KOPT-K1 (cell line): Measurements from ENCODE around the gene LRRC27.
"Not testable (repeated sequence)": the region's sequence is repeated elsewhere in the genome, so short reads cannot be mapped to it uniquely, and the experiment has no call there.

Experiments used
- H3K27ac ChIP-seq: fragments of 200-600 bp; sonication (generic); 2 replicates; pipeline ENCODE4 v1.5.1; 2016; ENCODE audit warnings: antibody characterized with exemption, mild to moderate bottlenecking, low read depth, low read length; ENCODE audit not compliant: poor library complexity, severe bottlenecking
- H3K36me3 ChIP-seq: fragments of 200-600 bp; sonication (generic); 2 replicates; pipeline ENCODE4 v1.5.1; 2017; ENCODE audit warnings: antibody characterized with exemption, mild to moderate bottlenecking, low read length, moderate library complexity; ENCODE audit not compliant: insufficient read depth
- H3K9me3 ChIP-seq: fragments of 200-600 bp; sonication (generic); 2 replicates; pipeline ENCODE4 v1.5.1; 2017; ENCODE audit warnings: antibody characterized with exemption, low read length, mild to moderate bottlenecking; ENCODE audit not compliant: insufficient read depth, poor library complexity, severe bottlenecking

LRRC27 gene

DNA sequence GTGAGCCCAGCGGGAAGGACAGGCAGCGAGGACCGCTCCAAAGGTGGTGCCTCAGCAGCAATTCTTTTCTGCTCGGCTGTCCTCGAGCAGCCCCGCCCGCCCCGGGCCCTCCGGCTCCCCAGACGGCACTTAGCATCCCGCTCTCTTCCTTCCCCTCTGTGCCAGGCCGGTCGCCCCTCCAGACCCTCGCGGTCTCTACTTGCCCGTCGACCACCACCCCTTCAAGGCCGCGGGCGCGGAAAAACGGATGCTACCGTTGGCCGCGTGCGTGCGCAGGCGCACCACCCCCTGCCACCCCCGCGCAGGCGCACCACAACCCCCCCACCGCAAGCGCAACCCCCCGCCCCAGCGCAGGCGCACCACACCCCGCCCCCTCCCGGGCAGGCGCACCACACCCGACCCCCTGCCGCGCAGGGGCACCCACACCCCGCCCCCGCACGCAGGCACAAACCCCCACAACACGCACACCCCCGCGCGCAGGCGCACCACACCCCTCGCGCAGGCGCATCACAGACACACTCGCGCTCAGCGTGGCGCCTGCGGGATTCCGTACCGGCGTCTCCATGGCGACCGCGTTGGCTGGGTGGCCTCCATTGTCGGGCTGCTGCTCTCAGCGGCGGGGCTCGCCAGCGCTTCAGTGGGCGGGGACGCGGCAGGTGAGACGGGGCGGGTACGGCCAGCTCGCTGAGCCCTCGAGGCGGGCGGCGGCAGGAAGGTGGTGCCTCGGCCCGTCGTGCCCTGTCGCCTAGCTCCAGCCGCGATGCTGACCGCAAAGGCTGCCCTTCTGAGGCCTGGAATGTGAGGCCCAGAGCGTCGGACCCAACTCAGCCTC lies at the start of gene LRRC27:
Gene LRRC27, plus strand, starts transcription at position 593 of the 832 bp plus-strand sequence. CDS start 1,332 bp downstream, outside the sequence.
- H3K27ac ChIP-seq, result peak within 1 kb of the TSS; percentile 94
- no peaks in the 10 kb centered on the region for H3K9me3 ChIP-seq
- H3K36me3 ChIP-seq, result peaks cover 23% of the 10 kb centered on the region

DNA sequence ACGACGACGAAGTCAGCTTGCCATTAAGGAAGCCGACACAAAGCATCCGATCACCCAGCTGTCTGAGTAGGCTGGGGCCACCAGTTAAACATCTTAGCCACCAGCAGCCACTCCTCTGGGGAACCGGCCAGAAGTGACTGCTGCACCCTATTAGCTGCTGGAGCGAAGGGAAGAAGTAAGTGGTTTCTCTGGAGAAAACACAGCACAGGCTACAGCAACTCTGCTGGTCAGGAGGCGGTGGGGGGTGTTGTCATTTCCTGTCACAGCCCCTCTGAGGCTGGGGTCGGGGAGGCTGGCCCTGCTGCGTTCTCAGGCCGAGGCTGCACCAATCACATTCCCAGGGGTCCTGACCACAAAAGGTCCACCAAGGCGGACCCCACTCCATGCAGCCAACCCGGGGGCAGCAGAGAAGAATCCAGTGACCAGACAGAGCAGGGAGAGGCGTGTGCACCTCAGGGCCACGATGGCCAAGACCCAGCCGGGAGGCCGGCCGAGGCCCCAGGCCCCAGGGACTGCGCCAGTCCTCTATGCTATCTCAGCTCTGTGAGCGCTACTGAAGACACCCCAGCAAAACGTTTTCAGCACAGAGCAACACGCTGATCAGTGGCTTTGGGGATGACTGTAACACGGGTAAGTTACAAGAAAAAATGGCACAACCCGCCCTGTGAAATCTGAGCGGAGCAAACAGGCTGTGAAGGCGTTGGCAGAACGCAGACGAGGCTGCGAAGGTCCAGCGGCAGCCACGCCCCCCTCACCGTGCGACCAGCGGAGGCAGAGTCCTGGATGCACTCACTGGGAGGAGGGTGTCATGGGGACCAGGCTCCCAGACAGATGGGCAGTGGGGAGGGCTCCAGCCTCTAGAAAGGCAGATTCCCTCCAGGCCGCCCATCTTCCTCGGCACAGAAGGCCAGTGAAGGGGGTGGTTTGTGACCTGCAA lies 49.1 kb upstream of the LRRC27 start:
- Histone ChIP-seq H3K9me3 (no peaks in the 10 kb centered on the region), H3K27ac (no peak overlapping the region), H3K36me3 (no peaks in the 10 kb centered on the region)

DNA sequence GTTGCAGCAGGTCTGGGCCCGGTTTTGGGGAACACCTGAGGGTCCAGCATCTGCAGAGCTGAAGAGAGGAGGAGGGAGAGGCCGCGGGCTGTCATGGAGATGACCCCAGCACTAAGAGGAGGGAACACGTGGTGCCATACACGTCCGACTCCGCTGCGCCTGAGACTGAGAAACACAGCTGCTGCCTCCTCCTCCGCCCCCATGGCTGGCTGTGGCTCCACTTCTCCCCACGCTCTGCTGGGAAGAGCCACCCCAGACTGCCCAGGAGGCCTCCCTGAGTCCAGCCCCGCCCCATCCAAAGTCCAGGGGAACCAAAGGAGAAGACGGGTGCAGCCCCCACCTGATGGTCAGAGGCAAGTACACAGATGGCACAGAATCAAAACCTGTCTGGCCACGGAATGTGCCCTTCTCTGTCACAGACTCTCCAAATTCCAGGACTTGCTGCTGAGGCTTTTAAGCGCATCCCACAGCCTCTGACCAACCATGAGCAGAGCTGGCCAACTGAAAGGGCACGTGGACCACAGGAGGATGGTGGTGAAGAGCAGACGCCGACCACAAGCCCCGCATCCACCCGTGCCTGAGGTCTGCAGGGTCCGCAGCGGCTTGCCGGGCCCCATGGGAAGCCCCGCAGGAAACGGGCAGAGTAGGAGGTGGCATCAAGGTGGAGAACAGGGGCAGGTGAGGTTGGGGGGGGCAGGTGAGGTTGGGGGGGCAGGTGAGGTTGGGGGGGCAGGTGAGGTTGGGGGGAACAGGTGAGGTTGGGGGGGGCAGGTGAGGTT lies 48.2 kb upstream of the LRRC27 start:
- Histone ChIP-seq H3K27ac (no peak overlapping the region), H3K36me3 (no peaks in the 10 kb centered on the region), H3K9me3 (peaks cover 5% of the 10 kb centered on the region)

DNA sequence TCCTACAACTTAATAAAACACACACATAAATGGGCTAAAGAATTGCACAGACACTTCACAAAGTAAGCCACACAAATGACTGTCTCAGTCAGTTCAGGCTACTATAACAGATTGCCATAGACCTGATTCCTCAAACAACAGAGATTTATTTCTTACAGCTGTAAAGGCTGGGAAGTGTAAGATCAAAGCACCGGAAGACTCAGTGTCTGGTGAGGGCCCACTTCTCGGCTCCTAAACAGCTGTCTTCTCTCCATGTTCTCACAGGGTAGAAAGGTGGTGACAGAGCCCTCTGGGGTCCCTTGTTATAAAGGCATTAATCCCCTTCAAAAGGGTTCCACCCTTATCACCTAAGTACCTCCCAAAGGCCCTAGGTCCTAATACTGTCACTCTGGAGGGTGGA lies 42.6 kb upstream of the LRRC27 start:
- no peak overlapping the region for H3K27ac ChIP-seq

DNA sequence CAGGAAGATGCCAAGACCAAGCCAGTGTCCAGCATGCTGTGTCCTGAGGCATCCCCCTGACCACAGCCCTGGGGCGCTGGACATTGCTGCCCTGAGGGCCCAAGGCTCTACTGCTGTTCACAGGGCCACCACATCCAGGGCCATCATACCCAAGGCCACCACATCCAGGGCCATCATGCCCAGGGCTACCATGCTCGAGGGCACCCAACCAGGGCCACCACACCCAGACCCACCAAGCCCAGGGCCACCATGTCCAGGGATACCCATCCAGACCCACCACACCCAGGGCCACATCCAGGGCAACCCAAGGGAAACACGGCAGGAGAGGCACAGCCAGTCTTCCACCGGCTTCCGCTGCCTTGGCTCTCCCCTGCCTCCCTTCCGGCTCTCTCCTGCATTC lies 41.4 kb upstream of the LRRC27 start:
- Histone ChIP-seq H3K9me3 (peaks cover 11% of the 10 kb centered on the region), H3K27ac (no peak overlapping the region), H3K36me3 (no peaks in the 10 kb centered on the region)

More for the DNA sequence above, 42.6 kb upstream of the LRRC27 start:
- H3K36me3 ChIP-seq, result no peaks in the 10 kb centered on the region
- peaks cover 11% of the 10 kb centered on the region for H3K9me3 ChIP-seq

DNA sequence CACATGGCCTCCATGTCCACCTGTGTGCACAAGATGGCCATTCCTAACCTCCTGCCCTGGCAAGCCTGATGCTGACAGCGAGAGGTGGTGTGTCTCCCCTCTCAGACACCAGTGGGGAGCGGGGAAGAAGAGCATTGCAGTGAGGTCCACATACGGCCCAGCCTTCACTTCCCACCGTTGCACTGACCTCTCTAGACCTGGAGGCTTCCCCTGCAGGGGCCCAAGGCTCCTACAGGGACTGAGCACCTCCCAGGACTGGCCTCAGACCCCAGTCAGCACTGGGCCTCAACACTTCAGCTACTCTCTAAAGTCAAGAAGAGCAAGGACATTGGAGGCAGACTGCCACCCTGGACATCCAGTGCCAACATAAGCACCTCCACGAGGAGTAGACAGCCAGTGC lies 40.2 kb upstream of the LRRC27 start:
- Histone ChIP-seq H3K36me3 (no peaks in the 10 kb centered on the region), H3K27ac (no peak overlapping the region)

DNA sequence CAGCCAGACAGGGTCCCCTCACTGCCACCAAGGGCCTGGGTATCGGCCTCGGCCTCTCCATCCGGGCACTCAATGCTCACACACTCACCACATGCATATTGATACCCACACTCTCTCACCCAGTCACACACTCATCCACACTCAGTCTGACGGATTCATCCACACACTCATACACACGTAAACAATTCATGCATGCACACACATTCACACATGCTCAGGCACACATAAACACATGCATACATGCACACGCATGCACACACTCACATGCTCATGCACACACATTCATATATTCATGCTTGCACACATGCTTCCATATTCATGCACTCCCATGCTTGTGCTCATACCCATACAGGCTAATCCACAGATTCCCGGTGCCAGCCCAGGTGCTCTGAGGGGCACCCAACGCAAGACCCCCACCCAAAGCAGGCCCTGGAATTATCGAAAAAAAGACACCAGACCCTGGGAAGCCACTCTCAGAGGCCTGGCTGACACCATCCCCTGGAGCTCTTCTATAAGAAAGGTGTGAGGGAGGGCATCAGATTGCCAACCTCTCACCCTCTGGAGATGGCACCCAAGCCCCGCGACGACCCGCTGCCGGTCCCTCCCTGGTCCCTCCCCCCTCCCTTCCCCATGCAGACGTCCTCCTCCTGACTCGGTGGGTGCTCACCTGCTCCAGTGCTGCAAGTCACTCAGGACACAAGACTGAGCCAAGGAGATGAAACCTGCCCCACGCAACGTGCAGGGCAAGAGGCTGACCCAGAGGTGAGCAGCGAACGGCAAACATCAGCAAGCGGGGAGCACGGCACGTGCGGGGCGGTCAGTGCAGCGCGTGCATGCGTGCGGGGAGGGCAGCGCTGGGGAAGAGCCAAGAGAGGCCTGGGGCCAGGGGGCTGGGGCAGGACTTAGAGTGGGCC lies 39.4 kb upstream of the LRRC27 start:
- peaks cover 11% of the 10 kb centered on the region for H3K9me3 ChIP-seq
- no peaks in the 10 kb centered on the region for H3K36me3 ChIP-seq
- H3K27ac ChIP-seq, result no peak overlapping the region

More for the DNA sequence above, 40.2 kb upstream of the LRRC27 start:
- peaks cover 11% of the 10 kb centered on the region for H3K9me3 ChIP-seq

DNA sequence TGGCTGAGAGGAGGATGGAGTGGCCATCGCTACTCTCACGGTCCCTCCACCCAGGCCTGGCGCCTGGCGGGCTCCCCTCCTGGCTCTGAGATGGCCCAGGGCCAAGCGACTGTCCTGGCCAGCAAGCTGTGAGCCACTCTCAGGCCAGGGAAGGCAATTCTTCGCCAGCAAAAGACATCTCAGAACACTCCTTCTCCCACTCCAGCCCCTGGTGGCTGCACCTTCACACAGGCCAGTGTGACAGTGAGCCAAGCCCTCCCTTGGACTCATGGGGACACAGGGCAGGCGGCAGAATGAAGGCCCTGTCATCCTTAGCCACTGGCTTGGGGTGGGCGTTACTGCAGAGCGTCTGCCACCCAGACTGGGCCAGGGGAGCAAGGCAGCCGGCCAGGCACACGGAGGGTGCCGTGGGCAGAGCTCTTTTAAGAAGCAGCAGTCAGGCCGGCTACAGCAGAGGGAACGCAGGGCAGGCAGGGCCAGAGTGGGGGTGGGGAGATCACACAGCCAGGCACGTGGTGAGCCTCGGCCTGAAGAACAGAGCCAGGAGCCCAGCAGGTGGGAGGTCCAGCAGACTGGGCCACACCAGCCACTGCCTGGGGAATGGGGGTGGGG lies 38.7 kb upstream of the LRRC27 start:
- Histone ChIP-seq H3K9me3 (peaks cover 8% of the 10 kb centered on the region), H3K36me3 (no peaks in the 10 kb centered on the region), H3K27ac (no peak overlapping the region)

DNA sequence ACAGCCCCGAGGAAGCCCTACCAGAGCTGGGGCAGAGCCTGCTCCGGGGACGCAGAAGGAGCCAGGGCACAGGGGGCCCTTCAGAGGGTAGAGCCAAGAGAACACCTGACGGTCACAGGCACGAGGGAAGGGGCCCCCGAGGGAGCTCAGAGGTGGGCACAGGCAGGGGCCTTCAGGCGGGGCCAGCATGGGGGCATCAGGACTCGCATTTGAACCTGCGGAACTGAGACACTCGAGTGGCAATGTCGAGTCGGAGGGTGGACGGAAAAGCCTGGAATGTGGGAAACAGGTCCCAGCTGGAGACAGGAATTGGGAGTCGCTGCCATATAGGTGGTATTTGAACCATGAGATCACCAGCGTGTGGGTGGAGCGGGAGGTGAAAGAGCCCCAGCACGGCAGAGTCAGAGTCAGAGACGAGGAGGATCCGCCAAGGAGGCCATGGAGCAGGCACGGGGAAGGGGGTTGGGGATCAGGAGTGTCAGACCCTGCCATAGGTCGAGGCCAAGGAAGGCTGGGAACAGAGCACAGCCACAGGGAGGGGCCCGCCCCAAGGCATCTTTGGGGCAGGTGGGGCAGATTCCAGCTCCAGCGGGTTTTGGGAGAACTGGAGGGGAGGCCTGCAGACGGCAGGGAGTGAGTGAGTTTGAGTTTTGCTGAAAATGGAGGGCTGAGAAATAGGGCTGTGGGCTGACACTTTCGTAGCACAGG lies 38.0 kb upstream of the LRRC27 start:
- Histone ChIP-seq H3K9me3 (peaks cover 6% of the 10 kb centered on the region), H3K36me3 (no peaks in the 10 kb centered on the region), H3K27ac (no peak overlapping the region)

DNA sequence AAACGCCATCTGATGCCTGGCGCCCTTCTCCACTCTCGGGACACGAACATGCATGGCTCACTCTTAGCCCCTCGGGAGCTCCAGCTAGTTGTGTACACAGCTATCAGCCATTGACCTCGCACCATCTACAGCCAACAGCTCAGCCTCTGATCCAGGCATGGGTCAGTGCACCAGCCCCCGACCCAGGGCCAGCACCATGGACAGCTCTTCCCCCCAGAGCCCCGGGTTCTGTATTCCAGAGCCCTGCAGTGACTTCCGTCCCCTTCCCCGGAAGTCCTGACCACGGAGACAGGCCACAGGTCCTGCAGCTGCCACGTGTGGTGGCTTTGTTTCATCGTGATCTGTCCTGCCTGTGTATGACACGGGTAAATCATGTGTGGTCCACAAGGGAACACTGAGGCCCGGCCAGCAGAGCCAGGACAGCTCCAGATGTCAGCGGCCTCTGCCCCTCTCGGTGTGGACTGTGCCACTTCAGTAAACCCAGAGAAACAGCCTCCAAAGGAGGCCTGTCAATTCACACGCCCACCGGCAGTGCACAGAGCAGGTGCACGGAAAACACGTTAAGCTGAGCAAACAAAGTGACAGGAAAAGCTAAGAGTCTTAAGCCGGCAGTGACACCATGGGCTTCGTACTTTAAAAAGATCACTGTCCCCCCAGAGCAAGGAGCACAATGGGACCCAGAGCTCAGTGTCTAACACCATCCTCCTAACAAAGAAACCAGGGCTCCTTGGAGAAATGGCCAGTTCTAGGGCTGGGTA lies 37.3 kb upstream of the LRRC27 start:
- no peaks in the 10 kb centered on the region for H3K9me3 ChIP-seq
- no peak overlapping the region for H3K27ac ChIP-seq
- no peaks in the 10 kb centered on the region for H3K36me3 ChIP-seq

DNA sequence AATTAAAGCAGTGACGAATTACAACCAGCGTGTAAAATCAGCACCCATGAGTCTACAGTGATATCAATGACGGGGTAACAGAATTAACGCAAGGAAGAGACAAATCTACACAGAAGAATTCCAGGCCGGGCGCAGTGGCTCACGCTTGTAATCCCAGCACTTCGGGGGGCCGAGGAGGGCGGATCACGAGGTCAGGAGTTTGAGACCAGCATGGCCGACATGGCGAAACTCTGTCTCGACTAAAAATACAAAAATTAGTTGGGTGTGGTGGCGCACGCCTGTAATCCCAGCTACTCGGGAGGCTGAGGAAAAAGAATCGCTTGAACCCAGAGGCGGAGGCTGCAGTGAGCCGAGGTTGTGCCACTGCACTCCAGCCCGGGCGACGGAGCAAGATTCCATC lies 36.5 kb upstream of the LRRC27 start:
- H3K9me3 ChIP-seq, H3K36me3 ChIP-seq, H3K27ac ChIP-seq: not testable (repeated sequence)

DNA sequence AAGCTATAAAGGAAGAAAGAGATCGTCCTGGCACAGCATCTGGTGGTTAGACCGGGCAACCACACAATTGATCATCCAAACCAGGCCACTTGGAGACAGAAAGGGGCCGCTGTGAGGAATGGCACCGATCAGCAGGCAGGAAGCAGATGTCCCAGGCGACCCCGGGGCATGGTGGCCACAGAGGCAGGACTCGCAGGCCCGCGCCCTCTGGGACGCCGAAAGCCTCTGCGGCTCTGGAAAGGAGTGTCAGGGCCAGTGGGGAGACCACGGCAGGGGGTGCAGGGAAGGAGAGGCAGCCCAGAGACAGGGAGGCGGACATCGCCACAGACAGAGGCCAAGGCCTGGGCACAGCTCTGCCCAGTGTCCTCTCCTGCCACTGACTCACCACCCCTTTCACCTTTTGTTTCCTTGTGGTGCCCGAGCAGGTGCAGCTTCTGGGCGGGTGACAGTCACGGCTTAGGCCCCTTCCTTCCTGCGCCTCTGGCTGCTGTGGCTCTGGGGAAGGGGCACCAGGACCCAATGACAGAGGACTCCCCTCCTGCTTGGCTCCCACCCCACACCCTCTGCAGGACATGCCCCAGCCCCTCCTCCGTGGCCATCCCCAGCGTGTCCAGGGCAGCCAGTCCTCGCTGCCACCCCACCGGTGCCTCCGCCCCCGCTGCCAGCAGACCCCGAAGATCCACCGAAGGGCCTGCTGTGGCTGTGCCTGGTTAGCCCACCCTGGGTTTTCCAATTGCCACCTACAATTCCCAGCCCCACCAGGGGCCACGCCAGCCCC lies 35.1 kb upstream of the LRRC27 start:
- Histone ChIP-seq H3K9me3 (no peaks in the 10 kb centered on the region), H3K27ac (peak overlapping the region; percentile 20), H3K36me3 (no peaks in the 10 kb centered on the region)
